GM21786 (cell line): ENCODE data around the gene SMIM1.

ENCODE experiments used
- ATAC-seq: cut with Tn5 transposase; IDR thresholded peaks from one replicate; pipeline ENCODE4 v1.9.1; 2021; ENCODE audit not compliant: unreplicated experiment

SMIM1 gene

GRCh38 chr1:3775490-3776230 is 3.1 kb downstream of the SMIM1 start:
- ATAC-seq = no peak

- ATAC-seq = no peak
Measured at GRCh38 chr1:3776231-3776961, 3.8 kb downstream of the SMIM1 start.

GRCh38 chr1:3777078-3777547 is 4.6 kb downstream of the SMIM1 start:
- no peak for ATAC-seq

- ATAC-seq = no peak
Measured at GRCh38 chr1:3777647-3778589, 5.4 kb downstream of the SMIM1 start.

- ATAC-seq = no peak
Measured at GRCh38 chr1:3778590-3779264, 6.2 kb downstream of the SMIM1 start.

- no peak for ATAC-seq
Measured at GRCh38 chr1:3779265-3779911, 6.8 kb downstream of the SMIM1 start.

- no peak for ATAC-seq
Measured at GRCh38 chr1:3779912-3780416, 7.4 kb downstream of the SMIM1 start.

- ATAC-seq = no peak
Measured at GRCh38 chr1:3780901-3781300, 8.4 kb downstream of the SMIM1 start.

GRCh38 chr1:3783651-3784474 is 11.3 kb downstream of the SMIM1 start:
- ATAC-seq = no peak

- no peak for ATAC-seq
Measured at GRCh38 chr1:3785045-3785444, 12.5 kb downstream of the SMIM1 start.

GRCh38 chr1:3785456-3786157 is 13.1 kb downstream of the SMIM1 start:
- no peak for ATAC-seq

GRCh38 chr1:3786468-3787348 is 14.2 kb downstream of the SMIM1 start:
- ATAC-seq = no peak

GRCh38 chr1:3787349-3787715 is 14.8 kb downstream of the SMIM1 start:
- ATAC-seq = no peak

- ATAC-seq = no peak
Measured at GRCh38 chr1:3787745-3788605, 15.4 kb downstream of the SMIM1 start.

GRCh38 chr1:3788756-3789420 is 16.3 kb downstream of the SMIM1 start:
- no peak for ATAC-seq
